GM12864 (cell line): ENCODE data around the gene EMP2.

ENCODE experiments used
- DNase-seq: peaks from one replicate; pipeline ENCODE4 v3.0.0-alpha.2; 2011; ENCODE audit warnings: low read depth
- H3K4me3 ChIP-seq: 2 replicates; pipeline ENCODE4 v1.5.1; 2011; ENCODE audit warnings: mild to moderate bottlenecking, low read depth, low read length, control low read depth
- CTCF ChIP-seq: IDR thresholded peaks from 2 replicates; pipeline ENCODE4 v1.5.1; 2011; ENCODE audit warnings: low read depth, mild to moderate bottlenecking, moderate library complexity, low read length, control low read depth, inconsistent platforms; ENCODE audit errors: missing control alignments

EMP2 gene

GRCh38 chr16:10608687-10609401 is 28.4 kb upstream of the EMP2 start:
- no peak for TF ChIP-seq CTCF
- DNase-seq, result no peak
- H3K4me3 ChIP-seq, result no peak overlapping the region

DNA sequence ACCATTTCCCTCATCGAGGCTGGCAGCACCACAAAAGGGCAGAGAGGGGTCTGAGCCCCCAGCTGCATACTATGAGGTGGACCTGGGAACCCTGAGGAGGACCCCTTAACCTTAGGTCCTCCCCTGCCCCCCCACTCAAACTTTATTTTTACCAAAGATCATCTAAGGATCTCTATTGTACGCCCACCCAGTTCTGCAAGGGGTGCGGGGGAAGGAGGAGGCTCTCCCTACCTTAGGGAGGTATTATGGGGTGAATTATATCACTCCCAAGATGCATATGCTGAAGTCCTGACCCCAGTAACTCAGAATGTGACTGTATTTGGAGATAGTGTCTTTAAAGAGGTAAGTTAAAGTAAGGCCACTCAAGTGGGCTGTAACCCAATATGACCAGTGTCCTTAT is 26.8 kb upstream of the EMP2 start:
- DNase-seq, result no peak
- no peak overlapping the region for H3K4me3 ChIP-seq
- no peak for TF ChIP-seq CTCF

GRCh38 chr16:10606607-10607006 is 26.2 kb upstream of the EMP2 start:
- H3K4me3 ChIP-seq, result no peak overlapping the region
- no peak for DNase-seq
- no peak for TF ChIP-seq CTCF

GRCh38 chr16:10605636-10606035 is 25.2 kb upstream of the EMP2 start:
- no peak for DNase-seq
- no peak for TF ChIP-seq CTCF
- H3K4me3 ChIP-seq, result no peak overlapping the region

- no peak overlapping the region for H3K4me3 ChIP-seq
- DNase-seq, result no peak
- TF ChIP-seq CTCF, result no peak
Measured at GRCh38 chr16:10601444-10602408, 21.3 kb upstream of the EMP2 start.

GRCh38 chr16:10600782-10601443 is 20.5 kb upstream of the EMP2 start:
- no peak for TF ChIP-seq CTCF
- H3K4me3 ChIP-seq, result no peak overlapping the region
- DNase-seq, result no peak
